Posterior vena cava (tissue), 2 donors: ENCODE measurements around the gene UPF1. TPM values are rescaled to one million over a fixed set of nuclear protein-coding genes. Genes with fewer than 3 reads are reported as not detected.
"Not testable (repeated sequence)": the region's sequence is repeated elsewhere in the genome, so short reads cannot be mapped to it uniquely, and the experiment has no call there.

Source experiments
- DNase-seq: peaks from one replicate; pipeline ENCODE4 v3.0.0-alpha.2; 2020; ENCODE audit warnings: low spot score
- intact Hi-C, 2 donors: fragments of 100-400 bp; cut with DNase I; formaldehyde crosslinking; loops; one replicate each; pipeline versions ENCODE4 v1.14.1 to v1.14.2; 2022 to 2023
- total RNA-seq, 2 donors: library from RNA; stranded (reverse); fragmentation: NEBNext Ultra II Directional; extraction: Animal tissue kit (Norgen Biotek cat#: 25700); gene quantifications; one replicate each; pipeline ENCODE4 v1.2.1, GENCODE V29; 2021
- donor health status: DM: yes; HTN: yes; CAD: no.
- donor health status: DM: yes; HTN: yes; CAD: no.

UPF1 gene
- total RNA-seq, 2 donors from 2014 or later = 45.1 to 56.5 TPM

- intact Hi-C loops = no loop called here
- no peak for DNase-seq
Observed at GRCh38 chr19:18796239-18796638, 35.5 kb upstream of the UPF1 start.

DNA sequence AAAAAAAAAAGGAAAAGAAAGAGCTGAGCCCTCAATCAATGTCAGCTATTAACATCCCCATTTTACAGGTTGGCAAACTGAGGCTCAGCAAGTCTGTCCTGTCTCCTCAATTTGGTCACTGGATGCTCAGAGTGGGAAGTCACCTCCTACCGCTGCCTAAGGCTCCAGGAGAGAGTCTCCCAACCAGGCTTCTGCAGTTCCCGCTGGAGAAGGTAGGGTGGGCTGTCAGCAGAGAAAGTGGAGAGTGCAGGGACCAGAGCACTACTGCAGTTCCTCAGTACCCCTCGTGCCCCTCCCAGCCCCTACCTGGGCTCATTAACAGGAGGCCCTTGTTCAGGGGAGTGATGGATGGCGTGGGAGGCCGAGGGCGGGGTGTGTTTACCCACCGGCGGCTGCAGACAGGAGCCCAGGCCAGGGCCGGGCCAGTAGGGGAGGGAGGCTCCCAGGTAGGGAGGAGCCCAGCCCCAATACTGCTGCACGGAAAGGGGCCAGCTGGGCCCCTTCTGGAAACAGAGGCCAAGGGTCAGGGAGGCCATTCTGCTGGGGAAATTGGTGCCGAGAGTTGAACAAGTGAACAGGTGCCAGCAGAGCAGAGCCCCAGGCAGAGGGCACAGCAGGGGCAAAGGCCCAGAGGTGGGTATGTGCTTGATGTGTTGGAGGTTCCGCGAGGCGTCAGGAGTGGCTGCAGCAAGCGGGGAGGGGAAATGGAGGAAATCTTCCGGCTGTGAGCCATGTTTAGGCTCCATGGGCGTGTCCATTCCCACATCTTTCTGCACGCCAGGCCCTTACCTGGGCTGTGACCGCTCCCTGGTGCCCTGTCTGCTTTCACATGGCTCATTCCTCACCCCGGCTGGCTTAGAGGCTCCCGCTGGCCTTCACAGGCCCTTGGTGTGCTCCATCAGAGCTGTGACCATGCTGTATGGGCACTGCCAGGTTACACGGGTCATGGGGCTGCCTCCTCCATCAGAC, 33.1 kb upstream of the UPF1 start:
- no peak for DNase-seq
- intact Hi-C loops = no loop called here

DNA sequence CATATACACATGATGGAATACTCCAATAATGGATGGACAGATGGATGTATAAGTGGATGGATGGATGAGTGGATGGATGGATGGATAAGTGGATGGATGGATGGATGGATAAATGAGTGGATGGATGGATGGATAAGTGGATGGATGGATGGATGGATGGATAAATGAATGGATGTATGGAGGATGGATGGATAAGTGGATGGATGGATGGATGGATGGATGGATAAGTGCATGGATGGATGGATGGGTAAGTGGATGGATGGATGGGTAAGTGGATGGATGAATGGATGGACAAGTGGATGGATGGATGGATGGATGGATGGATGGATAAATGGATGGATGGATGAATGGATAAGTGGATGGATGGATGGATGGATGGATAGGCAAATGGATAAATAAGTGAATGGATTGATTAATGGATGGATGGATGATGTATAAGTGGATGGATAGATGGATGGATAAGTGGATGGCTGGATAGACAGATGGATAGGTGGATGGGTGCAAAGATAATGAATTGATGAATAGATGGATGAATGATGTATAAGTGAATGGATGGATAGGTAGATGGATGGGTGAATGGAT, 32.3 kb upstream of the UPF1 start:
- intact Hi-C loops = no loop called here
- DNase-seq = no peak

DNA sequence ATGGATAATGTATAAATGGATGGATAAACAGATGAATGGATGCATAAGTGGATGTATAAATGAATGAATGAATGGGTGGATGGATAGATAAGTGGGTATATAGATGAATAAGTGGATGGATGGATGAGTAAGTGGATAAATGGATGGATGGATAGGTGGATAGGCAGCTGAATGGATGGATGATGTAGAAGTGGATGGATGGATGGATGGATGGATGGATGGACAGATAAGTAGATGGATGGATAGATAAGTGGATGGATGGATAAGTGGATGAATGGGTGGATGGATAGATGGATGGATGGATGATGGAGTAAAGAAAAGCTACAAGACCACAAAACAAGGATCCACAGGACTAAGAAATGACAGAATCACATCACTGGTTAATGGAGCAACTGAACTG, 31.7 kb upstream of the UPF1 start:
- no peak for DNase-seq
- intact Hi-C loops = loop anchor here in 1 of 2 donors (1.0 kb wide), 1 partner anchor 28 kb away; no protein-coding TSS in a partner anchor

- intact Hi-C loops = loop anchor here in 1 of 2 donors (1.0 kb wide), 1 partner anchor 28 kb away; no protein-coding TSS in a partner anchor
Observed at GRCh38 chr19:18800636-18801035, 31.1 kb upstream of the UPF1 start.

GRCh38 chr19:18802354-18802753, 29.4 kb upstream of the UPF1 start:
- no peak for DNase-seq
- intact Hi-C loops = no loop called here

More at GRCh38 chr19:18800636-18801035, 31.1 kb upstream of the UPF1 start:
- DNase-seq = no peak

DNA sequence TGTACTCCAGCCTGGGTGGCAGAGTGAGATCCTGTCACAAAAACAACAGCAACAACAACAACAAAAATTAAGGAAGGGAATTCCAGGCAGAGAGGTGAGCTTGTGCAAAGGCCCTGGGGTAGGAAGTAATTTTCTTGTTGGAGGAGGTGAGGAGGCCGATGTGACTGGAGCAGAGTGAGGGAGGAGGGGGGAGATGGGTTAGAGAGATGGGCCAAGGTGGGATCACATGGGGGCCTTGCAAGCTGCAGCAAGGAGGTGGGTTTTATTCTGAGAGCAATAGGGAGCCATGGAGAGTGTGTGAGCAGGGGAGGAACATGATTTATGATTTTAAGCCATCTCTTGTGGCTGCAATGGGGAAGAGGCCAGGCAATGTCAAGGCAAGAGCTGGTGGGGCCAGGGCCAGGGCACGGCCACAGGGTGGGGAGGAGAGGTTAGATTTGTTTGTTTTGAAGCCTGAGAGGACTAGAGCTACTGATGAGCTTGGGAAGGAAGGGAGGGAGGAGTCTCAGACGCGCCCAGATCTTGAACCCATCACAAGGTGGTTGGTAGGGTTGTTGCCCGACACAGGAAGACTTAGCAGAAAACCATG, 28.1 kb upstream of the UPF1 start:
- intact Hi-C loops = no loop called here

GRCh38 chr19:18804139-18804601, 27.6 kb upstream of the UPF1 start:
- intact Hi-C loops = no loop called here
- no peak for DNase-seq

More for the DNA sequence above, 28.1 kb upstream of the UPF1 start:
- DNase-seq = no peak

DNA sequence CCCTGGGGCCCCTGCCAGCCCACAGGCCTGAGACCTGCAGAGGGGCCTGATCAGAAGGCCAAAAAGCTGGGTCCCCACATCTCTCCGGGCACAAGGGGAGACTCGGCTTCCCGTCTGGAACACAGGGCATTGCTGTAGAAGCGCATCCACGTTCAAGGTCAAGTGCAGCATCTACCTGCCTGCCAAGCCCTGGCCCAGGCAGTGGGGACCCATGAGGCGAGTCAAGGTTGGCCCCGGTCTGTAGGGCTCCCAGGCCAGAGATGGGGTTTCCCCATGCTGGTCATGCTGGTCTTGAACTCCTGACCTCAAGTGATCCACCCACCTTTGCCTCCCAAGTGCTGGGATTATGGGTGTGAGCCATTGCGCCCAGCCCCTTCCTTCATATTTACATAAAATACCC, 27.1 kb upstream of the UPF1 start:
- intact Hi-C loops = no loop called here
- DNase-seq = no peak

DNA sequence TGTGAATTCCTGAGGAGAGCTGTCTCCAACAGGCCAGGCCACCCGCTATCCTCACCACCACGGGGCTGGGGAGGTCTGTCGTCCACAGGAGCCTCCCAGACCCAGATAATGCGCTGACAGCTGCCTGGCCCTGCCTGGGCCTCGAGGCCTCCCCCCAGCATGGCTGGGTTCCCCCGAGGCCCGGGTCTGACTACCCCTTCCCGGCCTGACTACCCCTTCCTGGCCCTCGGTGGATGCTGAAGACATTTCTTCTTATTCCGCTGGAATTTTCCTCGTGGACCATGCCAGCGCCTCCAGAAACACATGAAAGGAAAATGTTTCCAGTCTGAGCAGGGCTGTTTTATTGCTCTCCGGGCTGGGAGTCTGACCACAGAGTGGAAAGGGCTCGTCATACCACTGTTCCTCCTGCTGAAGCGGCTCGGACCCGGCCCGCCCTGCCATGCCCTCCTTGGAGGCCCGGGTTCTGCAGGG, 23.9 kb upstream of the UPF1 start:
- intact Hi-C loops = no loop called here
- peak; percentile 92 for DNase-seq

- intact Hi-C loops = no loop called here
- peak; percentile 91 for DNase-seq
Observed at GRCh38 chr19:18809149-18809868, 22.4 kb upstream of the UPF1 start.

GRCh38 chr19:18811638-18812037, 20.1 kb upstream of the UPF1 start:
- DNase-seq, intact Hi-C loops: not testable (repeated sequence)

DNA sequence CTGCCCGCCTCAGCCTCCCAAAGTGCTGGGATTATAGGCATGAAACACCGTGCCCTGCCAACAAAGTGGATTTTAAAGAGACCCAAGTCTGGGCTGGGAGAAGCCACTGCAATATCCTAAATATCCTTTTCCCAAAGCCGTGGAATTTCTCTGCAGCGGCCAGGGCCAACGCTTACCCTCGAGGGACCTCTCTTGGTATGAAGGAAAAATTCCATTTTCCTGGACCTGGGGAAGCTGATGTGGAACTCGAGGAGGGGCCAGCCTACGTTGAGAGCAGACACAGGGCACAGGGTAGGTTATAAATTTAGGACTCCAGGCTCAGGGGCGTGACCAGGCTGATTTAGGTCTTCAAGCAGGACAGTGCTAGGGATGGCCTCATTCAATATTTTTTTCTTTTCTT, 17.7 kb upstream of the UPF1 start:
- intact Hi-C loops = no loop called here
- DNase-seq = peak; percentile 88

DNA sequence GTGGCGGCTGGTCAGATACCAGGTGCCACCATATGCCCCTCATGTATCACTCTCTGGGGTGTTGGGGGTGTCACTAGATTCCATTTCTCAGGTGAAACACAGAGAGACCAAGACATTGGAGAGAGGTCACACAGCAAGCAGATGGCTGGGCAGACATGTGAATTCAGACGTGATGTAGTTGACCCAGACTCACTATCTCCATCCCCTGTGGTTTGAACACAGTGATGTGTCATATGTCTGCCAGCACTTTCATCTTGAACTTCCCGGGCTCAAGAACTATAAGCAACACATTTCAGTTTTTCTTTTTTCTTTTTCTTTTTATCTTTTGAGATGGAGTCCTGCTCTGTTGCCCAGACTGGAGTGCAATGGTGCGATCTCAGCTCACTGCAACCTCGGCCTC, 16.1 kb upstream of the UPF1 start:
- no peak for DNase-seq
- intact Hi-C loops = no loop called here

DNA sequence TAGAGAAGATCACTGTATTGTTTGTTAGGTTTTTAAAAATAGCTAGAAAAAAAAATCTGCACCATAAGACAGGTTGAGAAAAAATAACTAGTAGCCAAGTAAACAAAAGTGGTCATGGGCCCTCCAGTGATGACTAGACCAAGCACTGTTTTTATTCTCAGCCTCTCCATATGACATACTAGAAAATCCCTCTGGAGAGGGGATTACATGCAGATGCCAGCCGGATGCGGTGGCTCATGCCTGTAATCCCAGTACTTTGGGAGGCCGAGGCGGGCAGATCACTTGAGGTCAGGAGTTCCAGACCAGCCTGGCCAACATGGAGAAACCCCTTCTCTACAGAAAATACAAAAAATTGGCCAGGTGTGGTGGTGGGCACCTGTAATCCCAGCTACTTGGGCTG, 15.1 kb upstream of the UPF1 start:
- intact Hi-C loops, DNase-seq: not testable (repeated sequence)

DNA sequence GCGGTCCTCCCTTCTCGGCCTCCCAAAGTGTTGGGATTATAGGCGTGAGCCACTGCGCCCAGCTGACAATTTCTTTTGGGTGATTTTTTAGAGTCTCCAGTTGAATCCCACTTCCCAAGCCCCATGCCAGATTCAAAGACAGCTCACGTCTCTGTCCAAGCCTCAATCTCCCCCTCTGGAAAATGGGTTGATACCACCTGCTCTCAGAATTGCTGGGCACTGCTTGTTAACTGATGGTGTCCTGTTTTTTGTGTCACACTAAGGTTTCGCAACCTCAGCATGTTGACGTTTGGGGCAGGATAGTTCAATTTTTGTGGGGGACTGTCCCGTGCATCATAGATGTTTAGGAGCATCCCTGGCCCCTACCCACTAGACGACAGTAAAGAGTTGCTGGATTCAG, 14.2 kb upstream of the UPF1 start:
- no peak for DNase-seq
- intact Hi-C loops = no loop called here

GRCh38 chr19:18828786-18829185, 3.0 kb upstream of the UPF1 start:
- no peak for DNase-seq
- intact Hi-C loops = no loop called here

GRCh38 chr19:18830488-18830887, 1.3 kb upstream of the UPF1 start:
- no peak for DNase-seq
- intact Hi-C loops = no loop called here
